ENCODE data around the gene ABCC1.
"Not testable (repeated sequence)": the region's sequence is repeated elsewhere in the genome, so short reads cannot be mapped to it uniquely, and the experiment has no call there.

Gene ABCC1

GRCh38 chr16:16161319-16161718 is 211.9 kb downstream of the ABCC1 start:
- no peak for DNase-seq (ENCODE audit: low read depth)

GRCh38 chr16:16161840-16162239 is 212.4 kb downstream of the ABCC1 start:
- DNase-seq (ENCODE audit: low read depth), result not testable (repeated sequence)

- no peak for DNase-seq (ENCODE audit: low read depth)
Measured at GRCh38 chr16:16162591-16162990, 213.2 kb downstream of the ABCC1 start.

- DNase-seq (ENCODE audit: low read depth), result no peak
Measured at GRCh38 chr16:16163109-16163508, 213.7 kb downstream of the ABCC1 start.

- no peak for DNase-seq (ENCODE audit: low read depth)
Measured at GRCh38 chr16:16163571-16163970, 214.2 kb downstream of the ABCC1 start.

GRCh38 chr16:16164243-16164642 is 214.8 kb downstream of the ABCC1 start:
- DNase-seq (ENCODE audit: low read depth), result no peak

- no peak for DNase-seq (ENCODE audit: low read depth)
Measured at GRCh38 chr16:16166085-16166484, 216.7 kb downstream of the ABCC1 start.

GRCh38 chr16:16166949-16167348 is 217.5 kb downstream of the ABCC1 start:
- DNase-seq (ENCODE audit: low read depth), result no peak

GRCh38 chr16:16167927-16168326 is 218.5 kb downstream of the ABCC1 start:
- DNase-seq (ENCODE audit: low read depth), result no peak

GRCh38 chr16:16168431-16168830 is 219.0 kb downstream of the ABCC1 start:
- DNase-seq (ENCODE audit: low read depth), result no peak

- DNase-seq (ENCODE audit: low read depth), result no peak
Measured at GRCh38 chr16:16169615-16170014, 220.2 kb downstream of the ABCC1 start.

GRCh38 chr16:16171332-16171919 is 222.0 kb downstream of the ABCC1 start:
- no peak for DNase-seq (ENCODE audit: low read depth)

GRCh38 chr16:16172991-16173390 is 223.6 kb downstream of the ABCC1 start:
- no peak for DNase-seq (ENCODE audit: low read depth)

GRCh38 chr16:16175296-16175695 is 225.9 kb downstream of the ABCC1 start:
- no peak for DNase-seq (ENCODE audit: low read depth)

- DNase-seq (ENCODE audit: low read depth), result no peak
Measured at GRCh38 chr16:16176328-16176727, 226.9 kb downstream of the ABCC1 start.

GRCh38 chr16:16178455-16179162 is 229.2 kb downstream of the ABCC1 start:
- DNase-seq (ENCODE audit: low read depth), result no peak

GRCh38 chr16:16181748-16182147 is 232.3 kb downstream of the ABCC1 start:
- not testable (repeated sequence) for DNase-seq (ENCODE audit: low read depth)

- no peak for DNase-seq (ENCODE audit: low read depth)
Measured at GRCh38 chr16:16182918-16183317, 233.5 kb downstream of the ABCC1 start.

- no peak for DNase-seq (ENCODE audit: low read depth)
Measured at GRCh38 chr16:16183562-16183961, 234.1 kb downstream of the ABCC1 start.

GRCh38 chr16:16184594-16184993 is 235.2 kb downstream of the ABCC1 start:
- no peak for DNase-seq (ENCODE audit: low read depth)

GRCh38 chr16:16185095-16185494 is 235.7 kb downstream of the ABCC1 start:
- no peak for DNase-seq (ENCODE audit: low read depth)

GRCh38 chr16:16186820-16187219 is 237.4 kb downstream of the ABCC1 start:
- no peak for DNase-seq (ENCODE audit: low read depth)

- no peak for DNase-seq (ENCODE audit: low read depth)
Measured at GRCh38 chr16:16188827-16189226, 239.4 kb downstream of the ABCC1 start.

- no peak for DNase-seq (ENCODE audit: low read depth)
Measured at GRCh38 chr16:16189842-16190241, 240.4 kb downstream of the ABCC1 start.
